GM18505 (cell line): Measurements from ENCODE around the gene RIPOR3.

ENCODE experiments used
- ATAC-seq: cut with Tn5 transposase; IDR thresholded peaks from one replicate; pipeline ENCODE4 v1.9.1; 2021; ENCODE audit not compliant: unreplicated experiment
- POLR2A ChIP-seq: IDR thresholded peaks from 4 replicates; pipeline ENCODE4 v1.6.1; 2011; ENCODE audit warnings: borderline replicate concordance; ENCODE audit not compliant: insufficient read depth, insufficient read length; ENCODE audit errors: extremely low read depth

Gene RIPOR3

GRCh38 chr20:50560867-50561266 is 130.5 kb downstream of the RIPOR3 start:
- no peak for ATAC-seq

GRCh38 chr20:50559856-50560638 is 131.3 kb downstream of the RIPOR3 start:
- no peak for ATAC-seq
- TF ChIP-seq POLR2A: no peak

More at GRCh38 chr20:50560867-50561266, 130.5 kb downstream of the RIPOR3 start:
- no peak for TF ChIP-seq POLR2A

DNA sequence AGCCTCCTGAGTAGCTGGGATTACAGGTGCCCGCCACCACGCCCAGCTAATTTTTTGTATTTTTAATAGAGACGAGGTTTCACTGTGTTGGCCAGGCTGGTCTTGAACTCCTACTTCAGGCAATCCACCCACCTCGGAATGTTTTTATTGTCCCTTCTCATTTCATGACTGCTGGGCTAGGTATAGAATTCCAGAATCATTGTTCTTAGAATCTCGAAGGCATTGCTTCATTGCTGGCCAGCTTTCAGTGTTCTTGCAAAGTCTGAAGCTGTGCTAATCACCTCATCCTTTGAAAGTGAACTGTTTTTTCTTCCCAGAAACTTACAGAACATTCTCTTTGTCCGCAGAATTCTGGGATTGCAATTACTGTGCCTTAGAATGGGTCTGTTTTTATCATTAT is 132.2 kb downstream of the RIPOR3 start:
- no peak for ATAC-seq
- no peak for TF ChIP-seq POLR2A

DNA sequence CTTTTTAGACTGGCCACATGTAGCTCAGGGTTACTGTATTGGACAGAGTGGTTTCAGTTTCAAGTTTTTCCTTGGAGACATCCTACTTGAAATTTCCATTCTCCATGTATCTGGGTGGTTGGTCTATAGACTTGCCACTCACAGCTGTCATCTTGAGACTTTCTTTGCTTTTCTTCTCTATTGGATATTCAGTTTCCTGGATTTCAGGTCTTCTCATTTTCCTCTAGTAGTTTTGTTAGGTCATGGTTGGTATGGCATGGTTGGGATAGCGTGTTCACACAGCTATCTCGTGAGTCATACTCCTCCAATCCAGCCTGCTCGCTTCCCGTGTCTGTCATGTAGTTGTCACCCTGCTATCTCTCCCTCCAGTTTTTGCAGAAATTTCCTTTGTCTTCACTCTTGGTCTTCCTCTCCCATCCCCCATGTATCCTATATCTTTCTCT is 132.8 kb downstream of the RIPOR3 start:
- no peak for TF ChIP-seq POLR2A
- no peak for ATAC-seq

DNA sequence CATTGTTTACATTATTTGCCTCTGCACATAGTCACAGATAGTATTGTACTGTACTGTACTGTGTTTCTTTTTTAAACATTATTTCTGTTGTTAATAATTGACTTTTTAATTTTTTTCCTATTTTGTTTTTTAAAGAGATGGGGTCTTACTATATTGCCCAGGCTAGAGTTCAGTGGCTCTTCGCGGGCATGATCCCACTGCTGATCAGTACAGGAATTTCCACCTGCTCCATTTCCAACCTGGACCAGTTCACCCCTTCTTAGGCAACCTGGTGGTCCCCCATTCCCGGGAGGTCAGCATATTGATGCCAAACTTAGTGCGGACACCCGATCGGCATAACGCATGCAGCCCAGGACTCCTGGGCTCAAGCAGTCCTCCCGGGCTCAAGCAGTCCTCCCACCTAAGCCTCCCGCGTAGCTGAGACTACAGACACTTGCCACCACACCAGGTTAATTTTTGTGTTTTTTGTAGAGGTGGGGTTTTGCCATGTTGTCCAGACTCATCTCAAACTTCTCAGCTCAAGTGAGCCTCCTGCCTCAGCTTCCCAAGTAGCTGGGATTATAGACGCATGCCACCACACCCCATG is 133.7 kb downstream of the RIPOR3 start:
- ATAC-seq: no peak
- no peak for TF ChIP-seq POLR2A

GRCh38 chr20:50555662-50556061 is 135.7 kb downstream of the RIPOR3 start:
- TF ChIP-seq POLR2A: no peak

GRCh38 chr20:50554694-50555579 is 136.4 kb downstream of the RIPOR3 start:
- no peak for ATAC-seq

More at GRCh38 chr20:50555662-50556061, 135.7 kb downstream of the RIPOR3 start:
- no peak for ATAC-seq

DNA sequence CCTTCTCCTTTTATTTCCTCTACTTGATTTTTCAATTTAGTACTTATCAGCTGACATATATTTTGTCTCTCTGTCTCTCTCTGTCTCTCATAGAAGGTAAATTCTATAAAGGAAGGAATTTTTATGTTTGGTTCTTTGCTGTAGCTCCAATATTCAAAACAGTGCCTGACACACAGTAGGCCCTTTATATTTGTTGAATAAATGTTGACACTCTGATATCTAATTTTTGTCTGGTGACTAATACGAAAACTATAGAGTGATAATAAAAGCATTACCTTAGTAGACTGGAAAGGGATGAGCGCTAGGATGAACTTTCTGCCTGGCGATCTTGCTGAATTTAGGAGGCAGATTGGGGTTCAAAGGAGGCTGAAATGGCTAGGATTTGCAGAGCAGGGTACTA is 138.4 kb downstream of the RIPOR3 start:
- no peak for ATAC-seq
- TF ChIP-seq POLR2A: no peak

More at GRCh38 chr20:50554694-50555579, 136.4 kb downstream of the RIPOR3 start:
- no peak for TF ChIP-seq POLR2A

GRCh38 chr20:50551288-50551687 is 140.1 kb downstream of the RIPOR3 start:
- no peak for ATAC-seq
- TF ChIP-seq POLR2A: no peak

DNA sequence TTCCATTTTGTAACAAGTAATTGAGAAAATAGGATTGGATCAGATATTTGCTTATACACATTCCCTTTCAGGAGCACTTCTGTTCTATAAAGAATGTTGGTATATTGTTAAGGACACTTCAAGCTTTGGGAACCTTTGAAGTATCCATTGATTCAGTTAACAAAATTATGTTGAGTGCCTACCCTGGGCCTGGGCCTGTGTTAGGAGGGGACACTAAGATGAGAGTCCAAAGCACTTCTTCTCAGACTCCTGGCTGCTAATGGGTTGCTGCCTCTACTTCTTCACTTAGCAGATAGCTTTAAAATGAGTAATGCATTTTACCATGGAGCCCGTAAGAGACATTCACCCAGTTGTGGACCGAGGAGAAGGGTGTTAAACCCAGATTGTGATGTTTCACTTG is 140.8 kb downstream of the RIPOR3 start:
- no peak for TF ChIP-seq POLR2A
- no peak for ATAC-seq

GRCh38 chr20:50548396-50548795 is 142.9 kb downstream of the RIPOR3 start:
- TF ChIP-seq POLR2A: no peak

DNA sequence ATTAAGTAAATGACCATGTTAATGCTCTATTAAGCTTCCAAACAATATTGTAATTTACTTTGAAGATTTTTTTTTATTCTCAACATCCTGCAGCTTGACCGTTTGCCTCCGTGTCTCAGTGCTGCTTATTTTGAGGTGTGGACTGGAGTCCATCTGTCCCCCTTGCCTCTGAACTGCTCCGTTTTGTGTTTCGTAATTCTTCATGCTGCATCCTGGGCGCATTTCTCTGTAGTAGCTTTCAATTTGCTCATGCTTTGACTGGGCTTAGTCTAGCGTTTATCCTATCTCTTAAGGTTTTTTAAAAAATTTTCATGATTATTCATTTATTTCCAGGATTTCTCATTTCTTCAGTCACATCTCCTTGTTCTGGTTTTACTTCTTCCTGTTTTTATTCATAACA is 143.4 kb downstream of the RIPOR3 start:
- TF ChIP-seq POLR2A: no peak
- ATAC-seq: no peak

More at GRCh38 chr20:50548396-50548795, 142.9 kb downstream of the RIPOR3 start:
- ATAC-seq: no peak

- TF ChIP-seq POLR2A: no peak
- ATAC-seq: no peak
These were observed 144.5 kb downstream of the RIPOR3 start for GRCh38 chr20:50546729-50547314.
